ENCODE measurements around the gene BLTP3B. TPM values are rescaled to one million over a fixed set of nuclear protein-coding genes. Genes with fewer than 3 reads are reported as not detected.

Gene BLTP3B
- total and polyA plus RNA-seq, 7 donors, result 9.3 to 36.8 (median 22.4) TPM

GRCh38 chr12:100187857-100188519 is 45.3 kb upstream of the BLTP3B start:
- no peak for ATAC-seq
- intact Hi-C loops (cut with DNase I), result no loop called here
- Histone ChIP-seq H3K36me3 (ENCODE audit: insufficient read depth in 1 of 2, low read depth in 1 of 2) (no peaks in the 10 kb centered on the region), H3K9me3 (no peaks in the 10 kb centered on the region), H3K27me3 (ENCODE audit: insufficient read depth in 3 of 3, low read length in 2 of 3) (no peaks in the 10 kb centered on the region), H3K4me3 (no peak overlapping the region), H3K27ac (no peak overlapping the region), H3K4me1 (no peaks in the 10 kb centered on the region)
- no peak for TF ChIP-seq CTCF (IDR thresholded peaks at IDR 0.05)
- WGBS, 3 donors, result 91 to 96% (median 91%) methylated on average over 5 of the region's 5 CpGs
- DNase-seq, result no peak

- ATAC-seq, result no peak
- no peaks in the 10 kb centered on the region for H3K9me3 ChIP-seq
- intact Hi-C loops (cut with DNase I), result no loop called here
- no peaks in the 10 kb centered on the region for H3K36me3 ChIP-seq (ENCODE audit: insufficient read depth in 1 of 2, low read depth in 1 of 2)
- no peak for DNase-seq
- H3K4me1 ChIP-seq, result no peaks in the 10 kb centered on the region
- no peaks in the 10 kb centered on the region for H3K27me3 ChIP-seq (ENCODE audit: insufficient read depth in 3 of 3, low read length in 2 of 3)
- H3K4me3 ChIP-seq, result no peak overlapping the region
- 81 to 86% (median 83%) methylated on average over 5 of the region's 5 CpGs for WGBS, 3 donors
- H3K27ac ChIP-seq, result no peak overlapping the region
- no peak for TF ChIP-seq CTCF (IDR thresholded peaks at IDR 0.05)
Observed at GRCh38 chr12:100187068-100187467, 44.4 kb upstream of the BLTP3B start.

- intact Hi-C loops (cut with DNase I), result no loop called here
- TF ChIP-seq CTCF (IDR thresholded peaks at IDR 0.05), result no peak
- no peaks in the 10 kb centered on the region for H3K36me3 ChIP-seq (ENCODE audit: insufficient read depth in 1 of 2, low read depth in 1 of 2)
- 46 to 56% (median 48%) methylated on average over 6 of the region's 6 CpGs for WGBS, 3 donors
- H3K4me1 ChIP-seq, result no peaks in the 10 kb centered on the region
- no peaks in the 10 kb centered on the region for H3K27me3 ChIP-seq (ENCODE audit: insufficient read depth in 3 of 3, low read length in 2 of 3)
- H3K27ac ChIP-seq, result no peak overlapping the region
- H3K4me3 ChIP-seq, result no peak overlapping the region
- DNase-seq (no peak), ATAC-seq (no peak)
- H3K9me3 ChIP-seq, result no peaks in the 10 kb centered on the region
Observed at GRCh38 chr12:100186071-100186470, 43.4 kb upstream of the BLTP3B start.

- Histone ChIP-seq H3K36me3 (ENCODE audit: insufficient read depth in 1 of 2, low read depth in 1 of 2) (no peaks in the 10 kb centered on the region), H3K9me3 (no peaks in the 10 kb centered on the region), H3K27ac (no peak overlapping the region), H3K27me3 (ENCODE audit: insufficient read depth in 3 of 3, low read length in 2 of 3) (no peaks in the 10 kb centered on the region), H3K4me3 (no peak overlapping the region), H3K4me1 (no peaks in the 10 kb centered on the region)
- TF ChIP-seq CTCF (IDR thresholded peaks at IDR 0.05), result no peak
- ATAC-seq (no peak), DNase-seq (no peak)
- intact Hi-C loops (cut with DNase I), result no loop called here
- WGBS, 3 donors, result 67 to 76% (median 73%) methylated on average over 5 of the region's 5 CpGs
Observed at GRCh38 chr12:100185361-100185894, 42.8 kb upstream of the BLTP3B start.

Data from psoas muscle (tissue), 8 donors.